GM23338 (cell line): ENCODE results near the gene TMEM44. TPM values are rescaled to one million over a fixed set of nuclear protein-coding genes. Genes with fewer than 3 reads are reported as not detected.

Experiments used
- ATAC-seq: fragments of 200-7000 bp; cut with Tn5 transposase; 3 replicates; pipeline ENCODE4 v1.9.1; 2020
- DNase-seq: peaks from one replicate; pipeline ENCODE4 v3.0.0-alpha.2; 2015; ENCODE audit warnings: low spot score
- H2AFZ ChIP-seq: fragments of 200-600 bp; sonication (generic); 2 replicates; pipeline ENCODE4 v1.8.0; 2016; ENCODE audit warnings: antibody characterized with exemption, mild to moderate bottlenecking, moderate library complexity
- H3F3A ChIP-seq: fragments of 200-600 bp; sonication (generic); replicated peaks from 2 replicates; pipeline ENCODE4 v1.8.0; 2017; ENCODE audit warnings: antibody characterized with exemption, mixed run types, low read depth
- H3K27ac ChIP-seq: fragments of 200-600 bp; sonication (generic); 2 replicates; pipeline ENCODE4 v1.6.1; 2016; ENCODE audit warnings: low read depth
- H3K27me3 ChIP-seq: fragments of 200-600 bp; sonication (generic); 2 replicates; pipeline ENCODE4 v1.8.0; 2016; ENCODE audit warnings: mild to moderate bottlenecking, mixed run types, moderate library complexity; ENCODE audit not compliant: insufficient read depth
- H3K36me3 ChIP-seq: fragments of 200-600 bp; sonication (generic); 2 replicates; pipeline ENCODE4 v1.8.0; 2016; ENCODE audit warnings: mild to moderate bottlenecking; ENCODE audit not compliant: insufficient read depth
- H3K4me1 ChIP-seq: fragments of 200-600 bp; sonication (generic); 2 replicates; pipeline ENCODE4 v1.8.0; 2016; ENCODE audit warnings: mild to moderate bottlenecking, moderate library complexity; ENCODE audit not compliant: insufficient read depth
- H3K4me2 ChIP-seq: fragments of 200-600 bp; sonication (generic); 2 replicates; pipeline ENCODE4 v1.7.1; 2017; ENCODE audit warnings: mixed run types
- H3K4me3 ChIP-seq: fragments of 200-600 bp; sonication (generic); 2 replicates; pipeline ENCODE4 v1.6.1; 2016; ENCODE audit warnings: mixed run types
- H3K79me2 ChIP-seq: fragments of 200-600 bp; sonication (generic); replicated peaks from 2 replicates; pipeline ENCODE4 v1.8.0; 2017; ENCODE audit warnings: mild to moderate bottlenecking; ENCODE audit not compliant: insufficient read depth
- H3K9me2 ChIP-seq: fragments of 200-600 bp; sonication (generic); 2 replicates; pipeline ENCODE4 v1.8.0; 2017; ENCODE audit not compliant: insufficient read depth
- H4K20me1 ChIP-seq: fragments of 200-600 bp; sonication (generic); replicated peaks from 2 replicates; pipeline ENCODE4 v1.8.0; 2017; ENCODE audit warnings: mild to moderate bottlenecking; ENCODE audit not compliant: insufficient read depth
- H3K27ac Mint-ChIP-seq: 2 replicates; pipeline ENCODE4 v1.8.0; 2020; ENCODE audit warnings: inconsistent platforms, mild to moderate bottlenecking, moderate library complexity, mixed read lengths
- H3K27me3 Mint-ChIP-seq: 3 replicates; pipeline ENCODE4 v1.8.0; 2022; ENCODE audit warnings: low read depth, mild to moderate bottlenecking, moderate library complexity, mixed read lengths, inconsistent platforms; ENCODE audit not compliant: insufficient read depth, poor library complexity
- H3K36me3 Mint-ChIP-seq: 3 replicates; pipeline ENCODE4 v1.8.0; 2021; ENCODE audit warnings: low read depth, mild to moderate bottlenecking, inconsistent platforms, moderate library complexity, mixed read lengths
- H3K4me1 Mint-ChIP-seq: 3 replicates; pipeline ENCODE4 v1.8.0; 2020; ENCODE audit warnings: mild to moderate bottlenecking, inconsistent platforms, mixed read lengths
- H3K4me3 Mint-ChIP-seq: 3 replicates; pipeline ENCODE4 v1.8.0; 2021; ENCODE audit warnings: moderate library complexity, mild to moderate bottlenecking, inconsistent platforms, mixed read lengths
- H3K9me3 Mint-ChIP-seq: 3 replicates; pipeline ENCODE4 v1.8.0; 2020; ENCODE audit warnings: moderate library complexity, mild to moderate bottlenecking, inconsistent platforms, mixed read lengths
- CREB1 ChIP-seq: fragments of 250-450 bp; sonication (Bioruptor Pico); IDR thresholded peaks from 2 replicates; pipeline ENCODE4 v1.5.0; 2020; ENCODE audit warnings: low read depth, mild to moderate bottlenecking, moderate library complexity
- ETS1 ChIP-seq: IDR thresholded peaks from 2 replicates; pipeline ENCODE4 v1.6.1; 2016; ENCODE audit warnings: antibody characterized with exemption
- EZH2 ChIP-seq: fragments of 200-600 bp; sonication (generic); IDR thresholded peaks from one replicate; pipeline ENCODE4 v1.8.0; 2017; ENCODE audit warnings: antibody characterized with exemption, mild to moderate bottlenecking, low read depth; ENCODE audit not compliant: unreplicated experiment
- EZH2phosphoT487 ChIP-seq: fragments of 200-600 bp; sonication (generic); IDR thresholded peaks from one replicate; pipeline ENCODE4 v1.8.1; 2018; ENCODE audit warnings: antibody characterized with exemption; ENCODE audit not compliant: unreplicated experiment
- JUNB ChIP-seq: IDR thresholded peaks from one replicate; pipeline ENCODE4 v1.6.1; 2016; ENCODE audit warnings: antibody characterized with exemption; ENCODE audit not compliant: unreplicated experiment
- NANOG ChIP-seq: IDR thresholded peaks from 2 replicates; pipeline ENCODE4 v1.6.1; 2016; ENCODE audit warnings: antibody characterized with exemption, borderline replicate concordance
- POLR2AphosphoS5 ChIP-seq: IDR thresholded peaks from 2 replicates; pipeline ENCODE4 v1.6.1; 2016; ENCODE audit warnings: antibody characterized with exemption, low read depth
- STAT1 ChIP-seq: IDR thresholded peaks from one replicate; pipeline ENCODE4 v1.6.1; 2016; ENCODE audit warnings: antibody characterized with exemption; ENCODE audit not compliant: unreplicated experiment
- ZNF114 ChIP-seq: fragments of 250-450 bp; sonication (Bioruptor Pico); IDR thresholded peaks from 2 replicates; pipeline ENCODE4 v1.5.0; 2020; ENCODE audit warnings: mild to moderate bottlenecking, moderate library complexity
- ZNF331 ChIP-seq: fragments of 250-450 bp; sonication (Bioruptor Pico); IDR thresholded peaks from 2 replicates; pipeline ENCODE4 v1.5.0; 2020; ENCODE audit warnings: low read depth, mild to moderate bottlenecking, moderate library complexity
- ZNF462 ChIP-seq: fragments of 250-450 bp; sonication (Bioruptor Pico); IDR thresholded peaks from 2 replicates; pipeline ENCODE4 v1.5.0; 2020; ENCODE audit warnings: mild to moderate bottlenecking, moderate library complexity
- polyA plus RNA-seq: library from polyadenylated mRNA; unstranded; fragments of >200 nt; fragmentation: Nextera tagmentation; extraction: Ambion mirVana; gene quantifications from 2 replicates; pipeline ENCODE4 v1.2.1, GENCODE V29; 2016
- total RNA-seq: library from RNA; depleted of rRNA; stranded (reverse); fragments of >200 nt; shearing (Covaris generic); gene quantifications from 2 replicates; pipeline ENCODE4 v1.2.3, GENCODE V29; 2014
- TF ChIP-seq, protein P1 (sequence below): IDR thresholded peaks from one replicate; pipeline ENCODE4 v1.6.1; 2018; ENCODE audit warnings: antibody characterized with exemption; ENCODE audit not compliant: unreplicated experiment
- TF ChIP-seq, protein P2 (sequence below), 2 experiments: fragments of 200-600 bp in 1 of 2; sonication (generic) in 1 of 2; conservative IDR thresholded peaks; 2 replicates each; pipeline versions ENCODE4 v1.5.1 to v1.6.1; 2016 to 2017; ENCODE audit warnings: antibody characterized with exemption in 2 of 2, low read depth in 2 of 2, mild to moderate bottlenecking in 2 of 2, moderate library complexity in 1 of 2

Gene TMEM44
- total and polyA plus RNA-seq, 2 experiments from 2014 or later = 10.0 to 10.5 TPM

DNA sequence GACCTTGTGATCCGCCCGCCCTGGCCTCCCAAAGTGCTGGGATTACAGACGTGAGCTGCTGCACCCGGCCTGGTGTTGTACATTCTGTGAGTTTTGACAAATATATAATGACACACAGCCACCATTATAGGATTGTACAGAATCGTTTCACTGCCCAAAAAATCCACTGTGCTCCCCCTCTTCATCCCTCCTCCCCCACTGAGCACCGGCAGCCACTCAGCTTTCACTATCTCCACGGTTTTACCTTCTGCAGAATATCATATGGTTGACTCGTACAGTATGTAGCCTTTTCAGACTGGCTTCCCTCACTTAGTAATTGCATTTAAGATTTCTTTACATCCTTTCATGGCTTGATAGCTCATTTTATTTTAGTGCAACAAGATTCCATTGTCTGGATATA lies 89.7 kb downstream of the TMEM44 start (continued):
- no peak for TF ChIP-seq ZNF114 (CRISPR knock-in tag)
- TF ChIP-seq POLR2AphosphoS5 = no peak
- TF ChIP-seq STAT1 = no peak

- peaks cover 3% of the 10 kb centered on the region; the same call in 1 of the 3 replicates for H3K9me3 Mint-ChIP-seq
- H3K79me2 ChIP-seq = no peaks in the 10 kb centered on the region
- H3K4me3 ChIP-seq = no peak overlapping the region
- no peak overlapping the region for H3K27ac Mint-ChIP-seq
- no peak overlapping the region for H3K4me2 ChIP-seq
- no peak for DNase-seq
- TF ChIP-seq ZNF114 (CRISPR knock-in tag) = no peak
- TF ChIP-seq, protein P1, sequence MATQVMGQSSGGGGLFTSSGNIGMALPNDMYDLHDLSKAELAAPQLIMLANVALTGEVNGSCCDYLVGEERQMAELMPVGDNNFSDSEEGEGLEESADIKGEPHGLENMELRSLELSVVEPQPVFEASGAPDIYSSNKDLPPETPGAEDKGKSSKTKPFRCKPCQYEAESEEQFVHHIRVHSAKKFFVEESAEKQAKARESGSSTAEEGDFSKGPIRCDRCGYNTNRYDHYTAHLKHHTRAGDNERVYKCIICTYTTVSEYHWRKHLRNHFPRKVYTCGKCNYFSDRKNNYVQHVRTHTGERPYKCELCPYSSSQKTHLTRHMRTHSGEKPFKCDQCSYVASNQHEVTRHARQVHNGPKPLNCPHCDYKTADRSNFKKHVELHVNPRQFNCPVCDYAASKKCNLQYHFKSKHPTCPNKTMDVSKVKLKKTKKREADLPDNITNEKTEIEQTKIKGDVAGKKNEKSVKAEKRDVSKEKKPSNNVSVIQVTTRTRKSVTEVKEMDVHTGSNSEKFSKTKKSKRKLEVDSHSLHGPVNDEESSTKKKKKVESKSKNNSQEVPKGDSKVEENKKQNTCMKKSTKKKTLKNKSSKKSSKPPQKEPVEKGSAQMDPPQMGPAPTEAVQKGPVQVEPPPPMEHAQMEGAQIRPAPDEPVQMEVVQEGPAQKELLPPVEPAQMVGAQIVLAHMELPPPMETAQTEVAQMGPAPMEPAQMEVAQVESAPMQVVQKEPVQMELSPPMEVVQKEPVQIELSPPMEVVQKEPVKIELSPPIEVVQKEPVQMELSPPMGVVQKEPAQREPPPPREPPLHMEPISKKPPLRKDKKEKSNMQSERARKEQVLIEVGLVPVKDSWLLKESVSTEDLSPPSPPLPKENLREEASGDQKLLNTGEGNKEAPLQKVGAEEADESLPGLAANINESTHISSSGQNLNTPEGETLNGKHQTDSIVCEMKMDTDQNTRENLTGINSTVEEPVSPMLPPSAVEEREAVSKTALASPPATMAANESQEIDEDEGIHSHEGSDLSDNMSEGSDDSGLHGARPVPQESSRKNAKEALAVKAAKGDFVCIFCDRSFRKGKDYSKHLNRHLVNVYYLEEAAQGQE = no peak
- no peak for TF ChIP-seq ETS1
- no peak for TF ChIP-seq JUNB
- TF ChIP-seq, protein P2, sequence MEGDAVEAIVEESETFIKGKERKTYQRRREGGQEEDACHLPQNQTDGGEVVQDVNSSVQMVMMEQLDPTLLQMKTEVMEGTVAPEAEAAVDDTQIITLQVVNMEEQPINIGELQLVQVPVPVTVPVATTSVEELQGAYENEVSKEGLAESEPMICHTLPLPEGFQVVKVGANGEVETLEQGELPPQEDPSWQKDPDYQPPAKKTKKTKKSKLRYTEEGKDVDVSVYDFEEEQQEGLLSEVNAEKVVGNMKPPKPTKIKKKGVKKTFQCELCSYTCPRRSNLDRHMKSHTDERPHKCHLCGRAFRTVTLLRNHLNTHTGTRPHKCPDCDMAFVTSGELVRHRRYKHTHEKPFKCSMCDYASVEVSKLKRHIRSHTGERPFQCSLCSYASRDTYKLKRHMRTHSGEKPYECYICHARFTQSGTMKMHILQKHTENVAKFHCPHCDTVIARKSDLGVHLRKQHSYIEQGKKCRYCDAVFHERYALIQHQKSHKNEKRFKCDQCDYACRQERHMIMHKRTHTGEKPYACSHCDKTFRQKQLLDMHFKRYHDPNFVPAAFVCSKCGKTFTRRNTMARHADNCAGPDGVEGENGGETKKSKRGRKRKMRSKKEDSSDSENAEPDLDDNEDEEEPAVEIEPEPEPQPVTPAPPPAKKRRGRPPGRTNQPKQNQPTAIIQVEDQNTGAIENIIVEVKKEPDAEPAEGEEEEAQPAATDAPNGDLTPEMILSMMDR (conservative IDR thresholded peaks at IDR 0.05; ENCODE audit: low read depth in 2 of 2) = no peak
- TF ChIP-seq STAT1 = no peak
- TF ChIP-seq ZNF331 = no peak
- no peak for TF ChIP-seq EZH2phosphoT487
- no peak for TF ChIP-seq ZNF462
- no peak for TF ChIP-seq POLR2AphosphoS5
- no peak for TF ChIP-seq CREB1
- TF ChIP-seq NANOG = no peak
- TF ChIP-seq EZH2 = no peak
- H2AFZ ChIP-seq = no peak overlapping the region
- peaks cover 5% of the 10 kb centered on the region; the same call in 1 of the 3 replicates for H3K36me3 Mint-ChIP-seq
- no peak overlapping the region for H3K27ac ChIP-seq
- no peaks in the 10 kb centered on the region for H3K9me2 ChIP-seq
- no peaks in the 10 kb centered on the region for H3K27me3 ChIP-seq
- no peak overlapping the region for H3K4me3 Mint-ChIP-seq
- H4K20me1 ChIP-seq = no peaks in the 10 kb centered on the region
- no peaks in the 10 kb centered on the region for H3K36me3 ChIP-seq
- ATAC-seq = no peak
- H3K4me1 ChIP-seq = no peaks in the 10 kb centered on the region
- H3K27me3 Mint-ChIP-seq = peaks cover 3% of the 10 kb centered on the region
- H3K4me1 Mint-ChIP-seq = no peaks in the 10 kb centered on the region
- H3F3A ChIP-seq = no peaks in the 10 kb centered on the region
Observed at GRCh38 chr3:194541483-194541882, 91.7 kb downstream of the TMEM44 start.
